Gastroesophageal sphincter (tissue), 3 donors: ENCODE results near the gene MYO7A.

Experiments
- CTCF ChIP-seq, 4 experiments: fragments of 200-600 bp in 2 of 4; fragments of 450-650 bp in 2 of 4; sonication (generic) in 1 of 4; IDR thresholded peaks; one replicate each; pipeline ENCODE4 v1.5.1; 2017 to 2019; ENCODE audit warnings: antibody characterized with exemption in 4 of 4, mild to moderate bottlenecking in 2 of 4, moderate library complexity in 2 of 4
- EP300 ChIP-seq: sonication (generic); formaldehyde crosslinking; IDR thresholded peaks from one replicate; pipeline ENCODE4 v1.6.1; 2017; ENCODE audit warnings: antibody characterized with exemption, mild to moderate bottlenecking
- POLR2A ChIP-seq, 2 donors: fragments of 450-650 bp; IDR thresholded peaks; one replicate each; pipeline ENCODE4 v1.6.1; 2017; ENCODE audit warnings: antibody characterized with exemption in 2 of 2, mild to moderate bottlenecking in 2 of 2, moderate library complexity in 1 of 2
- POLR2AphosphoS5 ChIP-seq: sonication (generic); formaldehyde crosslinking; IDR thresholded peaks from one replicate; pipeline ENCODE4 v1.6.1; 2017; ENCODE audit warnings: antibody characterized with exemption

DNA sequence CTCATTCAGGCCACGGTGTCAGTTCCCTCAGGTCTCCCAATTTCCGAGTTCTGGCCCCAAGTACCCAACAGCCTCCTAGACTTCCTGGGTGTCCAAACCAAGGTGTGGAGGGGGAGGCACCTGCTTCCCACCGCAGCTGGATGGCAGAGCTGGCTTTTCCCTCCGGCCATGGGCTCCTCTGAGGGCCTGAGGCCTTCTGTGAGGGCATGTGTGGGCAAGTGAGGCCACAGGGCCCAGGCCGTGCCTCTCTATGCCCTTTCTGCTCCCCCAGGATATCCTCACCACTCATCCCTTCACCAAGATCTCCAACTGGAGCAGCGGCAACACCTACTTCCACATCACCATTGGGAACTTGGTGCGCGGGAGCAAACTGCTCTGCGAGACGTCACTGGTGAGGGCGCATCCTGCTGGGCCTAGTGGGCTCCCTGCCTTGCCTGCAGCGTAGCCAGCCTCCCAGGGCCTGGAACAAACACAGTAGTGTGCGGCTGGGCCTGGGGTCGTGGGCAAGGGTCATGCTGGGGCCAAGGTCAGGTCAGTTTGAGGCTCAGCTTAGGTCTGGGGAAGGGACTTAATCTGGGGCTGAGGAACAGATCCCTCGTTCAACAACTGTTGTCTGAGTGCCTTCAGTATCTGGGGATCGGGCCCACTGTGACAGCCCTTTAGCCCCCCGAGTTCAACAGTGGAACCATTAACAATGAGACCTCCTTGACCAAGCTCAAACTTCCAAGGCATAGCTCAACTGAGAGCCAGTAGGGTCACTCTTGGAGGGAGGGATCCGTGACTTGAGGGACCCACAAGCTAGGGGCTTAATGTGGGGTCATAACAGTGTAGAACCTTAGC, 85.8 kb downstream of the MYO7A start:
- TF ChIP-seq CTCF (IDR thresholded peaks at IDR 0.05): no peak
- no peak for TF ChIP-seq POLR2A (IDR thresholded peaks at IDR 0.05)
- TF ChIP-seq POLR2AphosphoS5: no peak
- no peak for TF ChIP-seq EP300
